ENCODE data around the gene ATG14.

Gene ATG14

DNA sequence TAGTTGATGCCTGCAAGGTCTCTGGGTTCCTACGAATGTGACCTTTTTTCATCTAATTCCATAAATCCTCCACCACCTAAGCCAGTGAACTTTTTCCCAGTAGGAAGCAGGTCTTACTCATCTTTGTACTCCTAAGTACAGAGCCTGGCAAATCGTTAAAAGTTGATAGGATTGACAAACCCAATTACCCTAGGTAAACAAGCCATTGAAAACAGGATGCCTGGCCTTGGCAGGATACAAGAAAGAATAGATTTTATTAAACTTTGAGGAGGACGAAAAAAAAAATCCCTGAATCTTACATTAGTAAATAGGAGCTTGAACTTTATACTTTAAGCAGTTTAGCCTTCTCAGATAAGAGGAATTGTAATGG, 23.2 kb upstream of the ATG14 start:
- Histone ChIP-seq H3K4me1 (ENCODE audit: insufficient read depth, low read length, poor library complexity, severe bottlenecking) (peaks cover 6% of the 10 kb centered on the region), H3K4me2 (ENCODE audit: low read depth, low read length, poor library complexity, severe bottlenecking) (no peak overlapping the region), H3K9me3 (ENCODE audit: insufficient read depth, low read depth, low read length) (no peaks in the 10 kb centered on the region), H3K27me3 (ENCODE audit: insufficient read depth, low read length, poor library complexity, severe bottlenecking) (no peaks in the 10 kb centered on the region), H3K9ac (ENCODE audit: low read depth, low read length, poor library complexity, severe bottlenecking) (no peak overlapping the region), H3K4me3 (ENCODE audit: low read length, poor library complexity, severe bottlenecking) (no peak overlapping the region), H3K79me2 (ENCODE audit: insufficient read depth, low read length) (no peaks in the 10 kb centered on the region), H3F3A (ENCODE audit: low read depth) (no peaks in the 10 kb centered on the region), H2AFZ (ENCODE audit: low read length) (no peak overlapping the region), H3K9me2 (replicated peaks; ENCODE audit: low read depth, low read length) (no peaks in the 10 kb centered on the region), H4K20me1 (ENCODE audit: insufficient read depth, low read length, poor library complexity, severe bottlenecking) (no peaks in the 10 kb centered on the region), H3K36me3 (ENCODE audit: insufficient read depth, low read length) (no peaks in the 10 kb centered on the region)
- no peak for TF ChIP-seq EZH2phosphoT487 (IDR thresholded peaks at IDR 0.05; ENCODE audit: borderline replicate concordance)
- TF ChIP-seq, protein P1, sequence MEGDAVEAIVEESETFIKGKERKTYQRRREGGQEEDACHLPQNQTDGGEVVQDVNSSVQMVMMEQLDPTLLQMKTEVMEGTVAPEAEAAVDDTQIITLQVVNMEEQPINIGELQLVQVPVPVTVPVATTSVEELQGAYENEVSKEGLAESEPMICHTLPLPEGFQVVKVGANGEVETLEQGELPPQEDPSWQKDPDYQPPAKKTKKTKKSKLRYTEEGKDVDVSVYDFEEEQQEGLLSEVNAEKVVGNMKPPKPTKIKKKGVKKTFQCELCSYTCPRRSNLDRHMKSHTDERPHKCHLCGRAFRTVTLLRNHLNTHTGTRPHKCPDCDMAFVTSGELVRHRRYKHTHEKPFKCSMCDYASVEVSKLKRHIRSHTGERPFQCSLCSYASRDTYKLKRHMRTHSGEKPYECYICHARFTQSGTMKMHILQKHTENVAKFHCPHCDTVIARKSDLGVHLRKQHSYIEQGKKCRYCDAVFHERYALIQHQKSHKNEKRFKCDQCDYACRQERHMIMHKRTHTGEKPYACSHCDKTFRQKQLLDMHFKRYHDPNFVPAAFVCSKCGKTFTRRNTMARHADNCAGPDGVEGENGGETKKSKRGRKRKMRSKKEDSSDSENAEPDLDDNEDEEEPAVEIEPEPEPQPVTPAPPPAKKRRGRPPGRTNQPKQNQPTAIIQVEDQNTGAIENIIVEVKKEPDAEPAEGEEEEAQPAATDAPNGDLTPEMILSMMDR (conservative IDR thresholded peaks at IDR 0.05; ENCODE audit: low read length): no peak

GRCh38 chr14:55433880-55434804, 22.5 kb upstream of the ATG14 start:
- Histone ChIP-seq H3K9me2 (replicated peaks; ENCODE audit: low read depth, low read length) (no peaks in the 10 kb centered on the region), H4K20me1 (ENCODE audit: insufficient read depth, low read length, poor library complexity, severe bottlenecking) (no peaks in the 10 kb centered on the region), H2AFZ (ENCODE audit: low read length) (no peak overlapping the region), H3K79me2 (ENCODE audit: insufficient read depth, low read length) (no peaks in the 10 kb centered on the region), H3K9me3 (ENCODE audit: insufficient read depth, low read depth, low read length) (no peaks in the 10 kb centered on the region), H3K4me3 (ENCODE audit: low read length, poor library complexity, severe bottlenecking) (no peak overlapping the region), H3K27me3 (ENCODE audit: insufficient read depth, low read length, poor library complexity, severe bottlenecking) (no peaks in the 10 kb centered on the region), H3F3A (ENCODE audit: low read depth) (no peaks in the 10 kb centered on the region), H3K9ac (ENCODE audit: low read depth, low read length, poor library complexity, severe bottlenecking) (no peak overlapping the region), H3K4me1 (ENCODE audit: insufficient read depth, low read length, poor library complexity, severe bottlenecking) (peaks cover 6% of the 10 kb centered on the region), H3K4me2 (ENCODE audit: low read depth, low read length, poor library complexity, severe bottlenecking) (no peak overlapping the region), H3K36me3 (ENCODE audit: insufficient read depth, low read length) (no peaks in the 10 kb centered on the region)
- no peak for TF ChIP-seq EZH2phosphoT487 (IDR thresholded peaks at IDR 0.05; ENCODE audit: borderline replicate concordance)
- TF ChIP-seq, protein P1 (conservative IDR thresholded peaks at IDR 0.05; ENCODE audit: low read length): no peak

DNA sequence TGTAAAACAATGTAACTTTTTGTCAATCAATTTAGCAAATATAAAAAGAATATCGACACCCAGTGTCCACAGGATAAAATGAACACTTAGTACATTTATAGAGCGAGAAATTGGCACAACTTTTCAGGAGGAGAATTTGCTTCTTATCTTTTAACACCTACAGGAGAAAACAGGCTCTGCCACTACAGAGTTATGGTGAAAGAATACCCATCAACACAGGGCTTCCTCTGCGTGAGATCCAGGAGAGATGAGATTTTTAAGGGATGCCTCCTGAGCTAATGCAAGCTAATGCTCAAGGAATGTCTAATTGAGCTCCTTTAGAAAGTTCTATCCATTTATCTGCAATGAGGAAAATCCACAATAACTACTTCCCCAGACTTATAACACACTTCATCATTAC, 21.0 kb upstream of the ATG14 start:
- no peaks in the 10 kb centered on the region for H3K36me3 ChIP-seq (ENCODE audit: insufficient read depth, low read length)
- no peak overlapping the region for H2AFZ ChIP-seq (ENCODE audit: low read length)
- H3K9ac ChIP-seq (ENCODE audit: low read depth, low read length, poor library complexity, severe bottlenecking): no peak overlapping the region
- no peaks in the 10 kb centered on the region for H3K79me2 ChIP-seq (ENCODE audit: insufficient read depth, low read length)
- H3F3A ChIP-seq (ENCODE audit: low read depth): no peaks in the 10 kb centered on the region
- no peak for TF ChIP-seq EZH2phosphoT487 (IDR thresholded peaks at IDR 0.05; ENCODE audit: borderline replicate concordance)
- TF ChIP-seq, protein P1 (conservative IDR thresholded peaks at IDR 0.05; ENCODE audit: low read length): no peak
- H3K9me3 ChIP-seq (ENCODE audit: insufficient read depth, low read depth, low read length): no peaks in the 10 kb centered on the region
- H3K9me2 ChIP-seq (replicated peaks; ENCODE audit: low read depth, low read length): no peaks in the 10 kb centered on the region
- H3K4me1 ChIP-seq (ENCODE audit: insufficient read depth, low read length, poor library complexity, severe bottlenecking): peaks cover 6% of the 10 kb centered on the region
- H3K27me3 ChIP-seq (ENCODE audit: insufficient read depth, low read length, poor library complexity, severe bottlenecking): no peaks in the 10 kb centered on the region
- no peak overlapping the region for H3K4me2 ChIP-seq (ENCODE audit: low read depth, low read length, poor library complexity, severe bottlenecking)
- no peak overlapping the region for H3K4me3 ChIP-seq (ENCODE audit: low read length, poor library complexity, severe bottlenecking)
- H4K20me1 ChIP-seq (ENCODE audit: insufficient read depth, low read length, poor library complexity, severe bottlenecking): no peaks in the 10 kb centered on the region
